Skin epidermis (tissue), 12 donors: ENCODE results near the gene NCAPD3.

Experiments used
- H3K27ac ChIP-seq, 21 experiments: fragments of 200-600 bp; sonication (generic) in 11 of 21; one replicate each; pipeline ENCODE4 v1.5.0; 2020; ENCODE audit warnings: mild to moderate bottlenecking in 3 of 21, inconsistent platforms in 2 of 21, moderate library complexity in 2 of 21
- H3K4me3 ChIP-seq, 7 experiments: fragments of 200-600 bp; sonication (generic) in 2 of 7; one replicate each; pipeline ENCODE4 v1.5.0; 2020; ENCODE audit warnings: inconsistent platforms in 2 of 7, mild to moderate bottlenecking in 2 of 7, moderate library complexity in 1 of 7

The NCAPD3 gene

GRCh38 chr11:134176284-134176683 is 47.5 kb downstream of the NCAPD3 start:
- Histone ChIP-seq H3K27ac (no peak overlapping the region), H3K4me3 (no peak overlapping the region)

GRCh38 chr11:134173296-134173695 is 50.5 kb downstream of the NCAPD3 start:
- no peak overlapping the region for H3K27ac ChIP-seq

GRCh38 chr11:134171951-134172350 is 51.8 kb downstream of the NCAPD3 start:
- Histone ChIP-seq H3K27ac (no peak overlapping the region), H3K4me3 (no peak overlapping the region)

More at GRCh38 chr11:134173296-134173695, 50.5 kb downstream of the NCAPD3 start:
- H3K4me3 ChIP-seq = no peak overlapping the region

- no peak overlapping the region for H3K4me3 ChIP-seq
- no peak overlapping the region for H3K27ac ChIP-seq
Measured at GRCh38 chr11:134170919-134171281, 52.9 kb downstream of the NCAPD3 start.

- Histone ChIP-seq H3K4me3 (no peak overlapping the region), H3K27ac (no peak overlapping the region)
Measured at GRCh38 chr11:134170177-134170918, 53.4 kb downstream of the NCAPD3 start.

- H3K4me3 ChIP-seq = no peak overlapping the region
Measured at GRCh38 chr11:134164490-134165370, 59.0 kb downstream of the NCAPD3 start.

GRCh38 chr11:134159652-134160051 is 64.1 kb downstream of the NCAPD3 start:
- Histone ChIP-seq H3K27ac (no peak overlapping the region), H3K4me3 (no peak overlapping the region)

More at GRCh38 chr11:134164490-134165370, 59.0 kb downstream of the NCAPD3 start:
- H3K27ac ChIP-seq = no peak overlapping the region

- H3K4me3 ChIP-seq = no peak overlapping the region
- no peak overlapping the region for H3K27ac ChIP-seq
Measured at GRCh38 chr11:134158023-134158422, 65.7 kb downstream of the NCAPD3 start.

- Histone ChIP-seq H3K27ac (no peak overlapping the region), H3K4me3 (no peak overlapping the region)
Measured at GRCh38 chr11:134157451-134157850, 66.3 kb downstream of the NCAPD3 start.

- H3K4me3 ChIP-seq = no peak overlapping the region
- no peak overlapping the region for H3K27ac ChIP-seq
Measured at GRCh38 chr11:134155946-134156865, 67.6 kb downstream of the NCAPD3 start.

- Histone ChIP-seq H3K4me3 (no peak overlapping the region), H3K27ac (no peak overlapping the region)
Measured at GRCh38 chr11:134155456-134155855, 68.3 kb downstream of the NCAPD3 start.

- H3K27ac ChIP-seq = no peak overlapping the region
- H3K4me3 ChIP-seq = no peak overlapping the region
Measured at GRCh38 chr11:134154441-134154840, 69.3 kb downstream of the NCAPD3 start.

- Histone ChIP-seq H3K4me3 (no peak overlapping the region), H3K27ac (no peak overlapping the region)
Measured at GRCh38 chr11:134153147-134153905, 70.4 kb downstream of the NCAPD3 start.

- Histone ChIP-seq H3K27ac (no peak overlapping the region), H3K4me3 (no peak overlapping the region)
Measured at GRCh38 chr11:134152696-134153095, 71.1 kb downstream of the NCAPD3 start.

GRCh38 chr11:134151083-134151747 is 72.6 kb downstream of the NCAPD3 start:
- H3K27ac ChIP-seq = no peak overlapping the region
- no peak overlapping the region for H3K4me3 ChIP-seq

- Histone ChIP-seq H3K4me3 (no peak overlapping the region), H3K27ac (no peak overlapping the region)
Measured at GRCh38 chr11:134150195-134150903, 73.4 kb downstream of the NCAPD3 start.

- H3K27ac ChIP-seq = no peak overlapping the region
- H3K4me3 ChIP-seq = no peak overlapping the region
Measured at GRCh38 chr11:134149371-134149770, 74.4 kb downstream of the NCAPD3 start.

GRCh38 chr11:134146598-134146997 is 77.2 kb downstream of the NCAPD3 start:
- no peak overlapping the region for H3K4me3 ChIP-seq
- no peak overlapping the region for H3K27ac ChIP-seq
